ENCODE results near the gene PPA1.
"Not testable (repeated sequence)": the region's sequence is repeated elsewhere in the genome, so short reads cannot be mapped to it uniquely, and the experiment has no call there.

PPA1 gene

GRCh38 chr10:70166394-70166793 is 66.8 kb downstream of the PPA1 start:
- no peak for DNase-seq (ENCODE audit: low read depth)
- no peak for TF ChIP-seq CTCF (IDR thresholded peaks at IDR 0.05; ENCODE audit: low read depth, low read length, missing control alignments)
- in situ Hi-C loops (cut with HindIII; ENCODE audit: low sequenced_read_pairs): no loop called here
- no peak overlapping the region for H3K4me3 ChIP-seq (ENCODE audit: low read depth, low read length)

DNA sequence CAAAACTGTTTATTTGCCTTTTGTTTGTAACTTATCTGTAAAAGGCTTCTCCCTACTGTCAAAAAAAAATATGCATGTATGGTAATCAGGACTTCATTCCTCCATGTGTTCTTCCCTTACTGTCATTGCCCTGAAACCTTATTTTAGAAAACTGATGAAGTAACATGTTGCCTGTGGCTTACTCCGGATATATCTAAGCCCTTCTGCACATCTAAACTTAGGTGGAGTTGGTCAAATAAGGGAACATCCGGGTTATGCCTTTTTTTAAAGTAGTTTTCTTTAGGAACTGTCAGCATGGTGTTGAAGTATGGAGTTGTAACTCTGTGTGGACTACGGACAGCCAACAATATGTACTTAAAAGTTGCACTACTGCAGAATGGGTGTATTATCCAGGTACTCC is 69.1 kb downstream of the PPA1 start:
- DNase-seq (ENCODE audit: low read depth): no peak
- in situ Hi-C loops (cut with HindIII; ENCODE audit: low sequenced_read_pairs): no loop called here
- TF ChIP-seq CTCF (IDR thresholded peaks at IDR 0.05; ENCODE audit: low read depth, low read length, missing control alignments): no peak
- H3K4me3 ChIP-seq (ENCODE audit: low read depth, low read length): no peak overlapping the region

DNA sequence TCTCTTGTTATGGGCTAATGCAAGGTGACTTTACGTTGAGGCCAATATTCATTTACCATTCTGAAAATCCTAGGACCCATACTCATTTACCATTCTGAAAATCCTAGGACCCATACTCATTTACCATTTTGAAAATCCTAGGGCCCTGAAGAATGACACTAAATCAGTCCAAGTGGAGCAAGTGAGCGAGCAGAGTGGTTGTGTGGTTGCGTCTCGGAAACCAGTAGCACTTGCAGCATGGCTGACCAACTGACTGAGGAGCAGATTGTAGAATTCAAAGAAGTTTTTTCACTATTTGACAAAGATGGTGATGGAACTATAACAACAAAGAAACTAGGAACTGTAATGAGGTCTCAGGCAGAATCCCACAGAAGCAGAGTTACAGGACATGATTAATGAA is 69.8 kb downstream of the PPA1 start:
- in situ Hi-C loops (cut with HindIII; ENCODE audit: low sequenced_read_pairs): no loop called here
- no peak for DNase-seq (ENCODE audit: low read depth)
- no peak for TF ChIP-seq CTCF (IDR thresholded peaks at IDR 0.05; ENCODE audit: low read depth, low read length, missing control alignments)
- H3K4me3 ChIP-seq (ENCODE audit: low read depth, low read length): no peak overlapping the region

DNA sequence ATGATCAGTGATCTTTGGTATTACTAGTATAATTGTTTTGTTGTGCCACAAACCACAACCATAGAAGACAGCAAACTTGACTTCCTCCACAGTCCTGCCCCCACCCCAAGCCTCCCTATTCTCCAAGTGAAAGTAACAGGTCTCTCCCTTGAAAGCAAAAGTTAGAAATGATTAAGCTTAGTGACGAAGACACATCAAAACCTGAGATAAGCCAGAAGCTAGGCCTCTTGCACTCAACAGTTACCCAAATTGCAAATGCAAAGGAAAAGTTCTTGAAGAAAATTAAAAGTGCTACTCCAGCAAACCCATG is 70.4 kb downstream of the PPA1 start:
- no peak for DNase-seq (ENCODE audit: low read depth)
- in situ Hi-C loops (cut with HindIII; ENCODE audit: low sequenced_read_pairs): no loop called here
- no peak for TF ChIP-seq CTCF (IDR thresholded peaks at IDR 0.05; ENCODE audit: low read depth, low read length, missing control alignments)
- H3K4me3 ChIP-seq (ENCODE audit: low read depth, low read length): no peak overlapping the region

DNA sequence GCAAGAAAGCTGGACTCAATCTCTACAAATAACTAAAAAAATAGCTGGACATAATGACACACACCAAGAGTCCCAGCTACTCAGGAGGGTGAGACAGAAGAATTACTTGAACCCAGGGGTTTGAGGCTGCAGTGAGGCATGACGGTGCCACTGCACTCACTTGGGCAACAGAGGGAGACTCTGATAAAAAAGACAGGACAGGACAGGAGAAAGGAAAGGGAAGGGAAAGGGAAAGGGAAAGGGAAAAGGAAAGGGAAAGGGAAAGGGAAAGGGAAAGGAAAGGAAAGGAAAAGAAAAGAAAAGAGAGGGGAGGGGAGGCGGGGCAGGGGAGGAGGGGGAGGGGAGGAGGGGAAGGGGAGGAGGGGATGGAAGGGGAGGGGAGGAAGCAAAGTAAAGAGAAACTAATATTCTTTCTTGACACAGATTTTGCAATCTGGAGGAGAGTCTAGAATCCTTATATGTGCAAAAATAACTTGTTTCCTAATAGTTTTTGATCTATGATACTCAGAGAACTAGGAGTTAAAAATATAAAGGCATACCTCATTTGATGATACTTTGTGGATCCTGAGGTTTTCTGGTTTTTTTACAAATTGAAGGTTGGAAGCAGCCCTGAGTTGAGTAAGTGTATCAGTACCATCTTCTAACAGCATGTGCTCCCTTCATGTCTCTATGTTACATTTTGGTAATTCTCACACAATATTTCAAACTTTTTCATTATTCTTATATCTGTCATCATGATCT is 70.9 kb downstream of the PPA1 start:
- H3K4me3 ChIP-seq (ENCODE audit: low read depth, low read length): no peak overlapping the region
- no peak for TF ChIP-seq CTCF (IDR thresholded peaks at IDR 0.05; ENCODE audit: low read depth, low read length, missing control alignments)
- DNase-seq (ENCODE audit: low read depth): no peak
- in situ Hi-C loops (cut with HindIII; ENCODE audit: low sequenced_read_pairs): no loop called here

- in situ Hi-C loops (cut with HindIII; ENCODE audit: low sequenced_read_pairs): no loop called here
Observed at GRCh38 chr10:70160798-70161197, 72.4 kb downstream of the PPA1 start.

DNA sequence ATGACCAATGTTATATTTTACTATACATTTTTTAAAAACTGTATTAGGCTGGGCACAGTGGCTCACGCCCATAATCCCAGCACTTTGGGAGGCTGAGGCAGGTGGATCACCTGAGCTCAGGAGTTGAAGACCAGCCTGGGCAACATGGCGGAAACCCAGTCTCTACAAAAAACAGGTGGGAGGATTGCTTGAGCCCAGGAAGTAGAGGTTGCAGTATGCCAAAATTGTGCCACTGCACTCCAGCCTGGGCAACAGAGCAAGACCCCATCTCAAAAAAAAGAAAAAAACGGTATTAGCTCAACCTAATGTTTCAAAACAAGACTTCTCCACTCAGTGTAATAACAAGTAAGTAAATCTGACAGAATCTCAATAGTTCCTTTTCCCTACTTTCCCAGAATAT is 73.9 kb downstream of the PPA1 start:
- in situ Hi-C loops (cut with HindIII; ENCODE audit: low sequenced_read_pairs); H3K4me3 ChIP-seq (ENCODE audit: low read depth, low read length); DNase-seq (ENCODE audit: low read depth): not testable (repeated sequence)

More at GRCh38 chr10:70160798-70161197, 72.4 kb downstream of the PPA1 start:
- no peak for DNase-seq (ENCODE audit: low read depth)
- no peak for TF ChIP-seq CTCF (IDR thresholded peaks at IDR 0.05; ENCODE audit: low read depth, low read length, missing control alignments)
- no peak overlapping the region for H3K4me3 ChIP-seq (ENCODE audit: low read depth, low read length)

Measured in astrocyte of the cerebellum (primary cell).